Non-pigmented ciliary epithelial cell (primary cell): ENCODE data around the gene UBQLNL.

Experiments used
- DNase-seq: peaks from one replicate; pipeline ENCODE4 v3.0.0-alpha.2; 2010; ENCODE audit warnings: low read depth

Gene UBQLNL, protein sequence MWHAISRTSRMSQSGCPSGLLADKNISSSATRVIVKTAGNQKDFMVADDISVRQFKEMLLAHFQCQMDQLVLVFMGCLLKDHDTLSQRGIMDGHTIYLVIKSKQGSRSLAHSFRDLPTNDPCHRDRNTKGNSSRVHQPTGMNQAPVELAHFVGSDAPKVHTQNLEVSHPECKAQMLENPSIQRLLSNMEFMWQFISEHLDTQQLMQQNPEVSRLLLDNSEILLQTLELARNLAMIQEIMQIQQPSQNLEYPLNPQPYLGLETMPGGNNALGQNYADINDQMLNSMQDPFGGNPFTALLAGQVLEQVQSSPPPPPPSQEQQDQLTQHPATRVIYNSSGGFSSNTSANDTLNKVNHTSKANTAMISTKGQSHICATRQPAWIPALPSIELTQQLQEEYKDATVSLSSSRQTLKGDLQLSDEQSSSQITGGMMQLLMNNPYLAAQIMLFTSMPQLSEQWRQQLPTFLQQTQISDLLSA

DNA sequence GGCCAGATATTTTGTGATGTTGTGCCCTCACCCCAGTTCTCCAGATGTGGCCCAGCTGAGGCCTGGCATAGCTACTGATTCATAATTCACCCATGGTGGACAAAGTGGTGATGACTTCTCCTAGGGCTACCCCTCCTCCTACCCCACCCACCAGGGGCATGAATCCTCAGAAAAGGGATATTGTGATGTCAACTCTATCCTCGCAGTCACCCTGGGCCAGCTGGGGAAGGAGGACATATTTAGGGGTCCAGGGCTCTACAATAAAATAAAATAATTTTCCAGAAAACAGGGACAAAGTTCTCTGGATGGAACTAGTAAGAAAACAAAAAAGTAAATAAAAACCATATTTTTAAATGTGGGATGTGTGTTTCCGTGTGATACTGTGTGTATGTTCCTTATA lies at the start of gene UBQLNL:
Gene UBQLNL (minus strand): TSS at position 101 of the 400 bp plus-strand sequence. CDS start 258 bp downstream, outside the sequence.
- DNase-seq: no peak

DNA sequence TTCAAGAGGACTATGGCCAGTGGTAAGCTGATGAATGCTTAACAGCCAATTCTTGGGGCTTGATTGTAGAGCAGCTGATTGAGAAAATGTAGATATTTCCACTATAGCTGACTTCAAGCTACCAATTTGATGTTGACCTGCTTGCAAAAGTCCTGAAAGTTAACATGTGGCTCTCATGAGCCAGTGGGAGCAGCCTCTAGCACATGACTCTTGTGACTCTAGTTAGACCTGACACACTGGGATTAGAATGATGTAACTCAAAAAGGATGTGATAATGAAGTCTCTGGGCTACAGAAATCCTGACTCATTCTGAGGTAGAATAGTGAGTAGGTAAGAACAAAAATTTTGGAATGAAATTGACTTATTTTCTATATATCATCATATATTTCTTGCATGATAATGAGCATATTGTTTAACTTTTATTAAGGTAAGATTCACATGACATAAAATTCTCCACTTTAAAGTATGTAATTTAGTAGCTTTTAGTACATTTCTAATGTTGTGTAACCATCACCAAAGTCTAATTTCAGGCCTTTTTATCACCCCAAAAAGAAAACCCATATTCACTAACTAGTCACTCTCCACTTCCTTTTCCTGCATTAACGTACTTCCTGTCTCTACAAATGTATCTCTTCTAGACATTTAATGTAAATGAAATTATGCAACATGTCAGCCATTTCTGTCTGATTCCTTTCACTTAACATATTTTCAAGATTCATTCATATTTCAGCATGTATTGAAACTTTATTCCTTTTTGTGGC lies 47.9 kb upstream of the UBQLNL start:
- no peak for DNase-seq

GRCh38 chr11:5557751-5558150 lies 41.3 kb upstream of the UBQLNL start:
- no peak for DNase-seq

GRCh38 chr11:5556596-5557188 lies 40.2 kb upstream of the UBQLNL start:
- DNase-seq: no peak

- no peak for DNase-seq
Measured at GRCh38 chr11:5553343-5553742, 36.8 kb upstream of the UBQLNL start.

- DNase-seq: peak; percentile 83
Measured at GRCh38 chr11:5550440-5551095, 34.1 kb upstream of the UBQLNL start.

GRCh38 chr11:5548440-5548839 lies 31.9 kb upstream of the UBQLNL start, which contains the start of gene OR52H1:
Gene OR52H1, minus strand, starts transcription at chr11:5548540. Its CDS starts 3,035 bp downstream, at chr11:5545505.
- DNase-seq: no peak

DNA sequence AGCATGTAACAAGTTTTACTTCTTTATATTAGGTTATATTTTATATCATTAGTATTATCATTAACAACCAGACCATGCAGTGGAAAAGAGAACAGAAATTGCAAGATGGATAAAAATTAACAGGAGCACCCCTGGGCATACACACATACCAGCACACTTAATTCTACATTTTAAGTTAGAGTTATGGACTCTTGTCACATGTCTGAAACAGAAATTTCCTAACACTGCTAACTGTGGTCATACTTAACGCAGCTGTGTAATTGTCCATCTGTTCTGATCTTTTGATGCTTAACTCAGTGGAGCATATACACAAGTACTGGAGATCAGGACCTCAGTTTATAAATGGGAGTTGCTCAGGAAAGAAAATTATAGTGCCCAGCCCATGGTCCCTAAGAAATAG lies 31.5 kb upstream of the UBQLNL start:
- no peak for DNase-seq

GRCh38 chr11:5546457-5546856 lies 30.0 kb upstream of the UBQLNL start:
- no peak for DNase-seq

- DNase-seq: no peak
Measured at GRCh38 chr11:5541427-5541826, 24.9 kb upstream of the UBQLNL start.

DNA sequence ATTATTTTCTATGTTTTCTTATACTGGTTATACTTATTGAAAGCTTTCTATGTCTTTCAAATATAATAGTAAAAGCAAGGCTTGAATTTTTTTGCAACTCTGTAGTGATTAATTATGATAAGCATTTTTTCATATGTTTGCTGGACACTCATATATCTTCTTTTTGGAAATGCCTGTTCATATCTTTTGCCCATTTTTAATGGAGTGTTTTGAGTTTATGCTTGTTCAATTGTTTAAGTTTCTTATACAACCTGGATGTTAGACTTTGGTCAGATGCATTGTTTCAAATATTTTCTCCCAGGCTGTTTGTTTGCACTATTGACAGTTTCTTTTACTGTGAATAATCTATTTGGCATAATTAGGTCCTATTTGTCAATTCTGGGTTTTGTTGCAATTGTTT lies 20.0 kb upstream of the UBQLNL start:
- DNase-seq: no peak

GRCh38 chr11:5534046-5534445 lies 17.5 kb upstream of the UBQLNL start:
- DNase-seq: no peak

DNA sequence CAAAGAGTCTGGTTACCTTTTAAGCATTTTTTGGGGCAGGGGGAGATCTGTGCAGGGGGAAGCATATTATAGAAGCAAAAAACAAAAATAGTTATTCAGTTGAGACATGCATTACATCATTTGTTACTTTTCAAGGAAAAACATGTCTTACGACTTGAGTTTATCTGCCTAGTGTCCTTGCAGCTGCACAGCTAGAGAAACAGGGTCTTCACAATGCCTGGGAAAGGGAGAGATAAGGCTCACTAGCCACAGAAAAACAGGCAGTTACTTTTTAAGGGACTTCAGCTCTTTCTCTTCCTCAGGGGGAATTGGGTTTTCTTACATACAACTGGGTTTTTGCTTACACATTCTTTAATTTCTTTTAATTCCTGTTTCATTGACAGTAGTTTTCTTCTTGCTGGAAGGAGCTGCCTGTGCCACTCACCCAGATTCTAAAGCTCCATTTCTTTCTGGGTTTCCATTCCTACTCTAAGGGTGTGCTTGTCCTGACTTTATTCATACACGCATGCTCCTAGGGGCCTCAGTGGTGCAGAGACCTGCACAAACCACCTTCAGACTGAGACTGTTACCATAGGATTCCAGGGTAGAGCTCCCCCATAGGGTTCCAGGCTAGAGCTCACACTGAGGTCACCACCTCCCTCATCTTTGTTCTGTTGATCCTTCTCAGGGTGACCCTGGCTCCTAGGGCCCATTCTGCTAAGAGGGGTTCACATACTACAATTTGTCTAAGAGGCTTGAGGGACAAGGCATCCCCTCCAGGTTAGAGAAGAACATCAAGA lies 14.7 kb upstream of the UBQLNL start:
- DNase-seq: no peak

DNA sequence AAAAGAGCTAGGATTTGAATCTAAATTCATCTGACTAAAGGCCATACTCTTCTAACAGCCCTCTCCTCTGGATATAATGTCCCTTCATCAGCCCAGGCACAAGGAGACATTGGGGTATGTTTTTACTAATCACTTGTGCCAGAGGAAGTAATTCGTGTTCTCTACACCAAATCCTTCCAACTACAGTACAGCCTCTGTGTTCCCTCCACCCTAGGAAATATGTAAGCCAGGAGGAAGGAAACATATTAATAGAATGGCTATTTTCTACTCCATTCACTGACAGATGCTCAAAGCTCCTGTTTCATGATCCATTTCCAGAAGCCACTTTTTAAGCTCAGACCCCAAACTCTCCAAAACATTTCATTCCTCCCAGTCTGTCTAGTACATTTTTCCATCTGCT lies 12.0 kb upstream of the UBQLNL start:
- no peak for DNase-seq

DNA sequence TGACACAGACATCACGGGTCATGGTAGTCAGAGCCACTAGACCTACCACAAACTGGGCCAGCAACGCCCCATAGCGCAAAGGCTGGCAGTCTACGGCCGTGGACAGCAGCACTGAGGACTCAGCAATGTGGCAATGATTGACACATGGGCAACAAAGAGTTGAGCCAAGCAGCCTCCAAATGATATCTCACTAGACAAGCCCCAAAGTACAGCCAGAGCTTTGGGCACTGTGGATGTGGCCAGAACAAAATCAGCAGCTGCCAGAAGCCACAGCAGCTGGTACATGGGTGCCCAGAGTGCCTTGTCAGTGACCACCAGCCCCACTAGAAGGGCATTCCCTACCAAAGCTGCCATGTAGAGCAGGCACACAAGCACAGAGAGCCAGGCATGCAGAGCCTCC lies 11.2 kb upstream of the UBQLNL start:
- DNase-seq: no peak

GRCh38 chr11:5524756-5525155 lies 8.3 kb upstream of the UBQLNL start:
- DNase-seq: no peak

GRCh38 chr11:5522308-5522707 lies 5.8 kb upstream of the UBQLNL start:
- no peak for DNase-seq

DNA sequence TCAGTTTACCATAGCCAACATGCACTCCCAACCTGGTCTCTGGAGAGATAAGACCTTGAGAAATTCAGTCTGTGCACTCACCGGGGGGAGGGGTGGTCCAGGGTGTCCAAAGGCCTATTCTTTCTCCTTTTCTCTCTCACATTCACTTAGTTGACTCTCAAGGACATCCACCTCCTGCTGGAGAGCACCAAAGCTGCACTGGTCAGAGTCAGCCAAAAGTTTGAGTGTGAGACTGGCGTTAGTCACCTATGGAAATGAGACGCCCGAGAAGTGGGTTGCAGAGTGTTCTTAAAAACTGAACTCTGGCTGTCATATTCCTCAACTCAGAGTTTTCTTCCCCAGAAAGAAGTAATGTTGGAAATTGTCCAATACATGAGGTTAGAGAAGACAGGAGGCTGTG lies 5.0 kb upstream of the UBQLNL start:
- DNase-seq: no peak

DNA sequence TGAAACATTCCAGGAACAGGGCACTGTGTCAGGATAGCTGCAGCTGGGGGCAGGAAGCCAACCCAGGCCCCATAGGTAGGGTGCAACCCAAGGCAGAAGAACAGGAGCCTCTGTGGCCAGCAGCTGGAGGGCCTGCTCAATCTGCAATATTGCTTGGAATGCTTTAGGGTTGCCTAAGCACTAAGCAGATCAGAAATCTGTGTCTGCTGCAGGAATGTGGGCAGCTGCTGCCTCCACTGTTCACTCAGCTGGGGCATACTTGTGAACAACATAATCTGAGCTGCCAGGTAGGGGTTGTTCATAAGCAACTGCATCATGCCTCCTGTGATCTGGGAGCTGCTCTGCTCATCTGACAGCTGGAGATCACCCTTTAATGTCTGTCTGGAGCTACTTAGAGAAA lies 1.7 kb downstream of the UBQLNL start:
- no peak for DNase-seq

GRCh38 chr11:5509803-5510202 lies 6.7 kb downstream of the UBQLNL start, which contains the start of gene UBQLN3:
Gene UBQLN3, minus strand, starts transcription at chr11:5509957. Its CDS starts 399 bp downstream, at chr11:5509558.
- no peak for DNase-seq

DNA sequence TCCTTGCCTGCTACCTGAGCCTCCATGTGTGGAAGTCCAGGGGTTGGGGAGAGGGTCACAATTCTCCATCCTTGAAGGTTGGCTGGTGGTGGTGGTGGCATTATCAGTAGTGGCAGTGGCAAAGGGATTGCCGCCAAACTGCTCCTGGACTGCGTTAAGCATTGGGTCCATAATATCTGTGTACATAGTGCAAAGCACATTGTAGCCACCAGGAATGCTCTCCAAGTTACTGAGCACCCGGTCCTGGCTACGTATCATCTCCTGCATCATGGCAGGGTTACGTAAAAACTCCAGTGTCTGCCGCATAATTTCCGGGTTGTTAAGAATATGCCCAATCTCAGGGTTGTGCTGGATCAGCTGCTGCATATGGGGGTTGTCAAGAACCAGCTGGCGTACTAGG lies 7.9 kb downstream of the UBQLNL start:
- no peak for DNase-seq
